ENCODE data around the gene CYGB. TPM values are rescaled to one million over a fixed set of nuclear protein-coding genes. Genes with fewer than 3 reads are reported as not detected.

CYGB gene
- total RNA-seq, 2 experiments from 2014 or later, result not detected

- no peak overlapping the region for H3K4me3 Mint-ChIP-seq
- POLR2A ChIA-PET, result no interaction called here
- H3K36me3 Mint-ChIP-seq, result no peaks in the 10 kb centered on the region
- peak overlapping the region; percentile 8 for H3K27ac Mint-ChIP-seq
- intact Hi-C loops (cut with micrococcal nuclease), result no loop called here
- no peaks in the 10 kb centered on the region for H3K9me3 Mint-ChIP-seq
- H3K27me3 Mint-ChIP-seq, result no peaks in the 10 kb centered on the region
- peaks cover 7% of the 10 kb centered on the region for H3K4me1 Mint-ChIP-seq (ENCODE audit: low read depth)
- CTCF ChIA-PET, result interaction anchor here (1.0 to 1.8 kb wide), 3 partner anchors 8 to 106 kb away, joined by 3 to 4 read pairs (median 4); no protein-coding TSS in a partner anchor
- no peak for DNase-seq
These were observed 38.7 kb upstream of the CYGB start for GRCh38 chr17:76576189-76576588.

- Mint-ChIP-seq H3K9me3 (no peaks in the 10 kb centered on the region), H3K27ac (no peak overlapping the region), H3K4me1 (ENCODE audit: low read depth) (peaks cover 7% of the 10 kb centered on the region), H3K4me3 (no peak overlapping the region), H3K36me3 (no peaks in the 10 kb centered on the region), H3K27me3 (no peaks in the 10 kb centered on the region)
- DNase-seq, result no peak
- POLR2A ChIA-PET, result interaction anchor here (1.1 kb wide), 1 partner anchor 9 kb away, joined by 3 read pairs; no protein-coding TSS in a partner anchor
- intact Hi-C loops (cut with micrococcal nuclease), result no loop called here
- CTCF ChIA-PET, result interaction anchor here (1.0 to 1.8 kb wide), 2 partner anchors 49 to 106 kb away, joined by 4 read pairs; no protein-coding TSS in a partner anchor
These were observed 38.1 kb upstream of the CYGB start for GRCh38 chr17:76575570-76575969.

DNA sequence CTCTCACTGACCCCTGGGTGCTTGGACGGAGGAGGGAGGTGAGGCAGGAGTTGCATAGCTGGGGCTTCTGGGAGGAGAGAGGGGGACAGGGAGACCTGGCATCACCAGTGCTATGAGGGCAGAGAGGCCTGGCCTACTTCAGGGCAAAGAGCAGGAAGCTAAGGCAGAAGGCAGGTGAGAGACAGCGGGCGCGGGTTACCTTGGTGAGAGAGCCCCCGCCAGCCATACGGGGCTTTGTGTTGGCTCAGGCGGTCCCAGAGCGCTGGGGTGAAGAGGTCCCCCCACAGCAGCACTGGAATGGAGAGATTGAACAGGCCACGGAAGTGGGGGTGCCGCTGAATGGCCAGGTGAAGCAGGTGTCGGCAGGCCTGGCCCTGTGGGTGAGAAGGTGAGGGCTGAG, 36.7 kb upstream of the CYGB start:
- no peak overlapping the region for H3K4me3 Mint-ChIP-seq
- ChIA-PET CTCF (no interaction called here), POLR2A (no interaction called here)
- H3K4me1 Mint-ChIP-seq (ENCODE audit: low read depth), result peaks cover 2% of the 10 kb centered on the region
- intact Hi-C loops (cut with micrococcal nuclease), result no loop called here
- H3K9me3 Mint-ChIP-seq, result no peaks in the 10 kb centered on the region
- H3K27ac Mint-ChIP-seq, result no peak overlapping the region
- no peak for DNase-seq
- no peaks in the 10 kb centered on the region for H3K36me3 Mint-ChIP-seq
- H3K27me3 Mint-ChIP-seq, result no peaks in the 10 kb centered on the region

DNA sequence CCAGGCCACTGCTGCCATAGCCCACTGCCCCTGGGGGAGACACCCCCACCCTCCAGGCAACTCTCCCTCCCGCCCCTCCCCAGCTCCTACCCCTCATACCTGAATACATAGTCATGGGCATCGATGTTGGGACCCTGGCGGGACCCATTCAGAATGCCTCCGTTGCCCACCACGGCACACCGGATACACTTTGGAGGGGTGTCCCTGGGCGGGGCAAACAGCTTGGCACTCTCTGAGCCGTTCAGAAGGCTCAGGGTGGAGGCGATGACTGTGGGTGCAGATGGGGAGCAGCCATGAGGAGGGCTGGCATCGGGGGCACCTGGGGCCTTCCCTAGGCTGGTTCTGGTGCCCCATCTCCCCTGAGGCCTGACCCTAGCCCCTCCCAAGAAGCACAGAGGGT, 35.6 kb upstream of the CYGB start:
- no peak overlapping the region for H3K27ac Mint-ChIP-seq
- POLR2A ChIA-PET, result no interaction called here
- CTCF ChIA-PET, result interaction anchor here (2.7 kb wide), 1 partner anchor 50 kb away, joined by 7 read pairs; no protein-coding TSS in a partner anchor

GRCh38 chr17:76572201-76572910, 34.8 kb upstream of the CYGB start:
- CTCF ChIA-PET, result interaction anchor here (1.0 to 2.7 kb wide), 2 partner anchors 12 to 49 kb away, joined by 3 to 7 read pairs; no protein-coding TSS in a partner anchor
- Mint-ChIP-seq H3K36me3 (peaks cover 4% of the 10 kb centered on the region), H3K4me3 (no peak overlapping the region), H3K4me1 (ENCODE audit: low read depth) (peaks cover 7% of the 10 kb centered on the region), H3K27me3 (no peaks in the 10 kb centered on the region), H3K27ac (no peak overlapping the region), H3K9me3 (no peaks in the 10 kb centered on the region)
- intact Hi-C loops (cut with micrococcal nuclease), result no loop called here
- POLR2A ChIA-PET, result no interaction called here
- no peak for DNase-seq

More for the DNA sequence above, 35.6 kb upstream of the CYGB start:
- intact Hi-C loops (cut with micrococcal nuclease), result no loop called here
- Mint-ChIP-seq H3K27me3 (no peaks in the 10 kb centered on the region), H3K4me1 (ENCODE audit: low read depth) (peaks cover 2% of the 10 kb centered on the region), H3K9me3 (no peaks in the 10 kb centered on the region), H3K4me3 (no peak overlapping the region), H3K36me3 (no peaks in the 10 kb centered on the region)
- no peak for DNase-seq

DNA sequence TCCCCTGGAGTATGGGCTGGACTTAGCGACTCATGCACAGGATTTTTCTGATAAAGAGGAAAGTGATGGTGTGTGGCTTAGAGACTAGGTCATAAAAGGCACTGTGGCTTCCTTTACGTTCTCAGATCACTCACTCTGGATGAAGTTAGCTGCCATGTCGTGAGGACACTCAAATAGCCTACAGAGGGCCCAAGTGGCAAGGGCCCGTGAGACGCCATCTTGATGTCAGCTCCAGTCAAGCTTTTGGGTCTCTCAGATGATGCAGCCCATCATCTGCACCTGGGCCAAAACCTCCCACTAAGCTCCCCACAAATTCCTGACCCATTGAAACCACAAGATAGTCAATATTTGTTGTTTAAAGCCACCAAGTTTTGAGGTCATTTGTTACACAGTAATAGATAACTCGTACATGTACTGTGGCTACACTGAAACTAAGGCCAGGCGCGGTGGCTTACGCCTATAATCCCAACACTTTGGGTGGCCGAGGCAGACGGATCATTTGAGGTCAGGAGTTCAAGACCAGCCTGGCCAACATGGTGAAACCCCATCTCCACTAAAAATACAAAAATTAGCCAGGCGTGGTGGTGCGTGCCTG, 33.5 kb upstream of the CYGB start:
- H3K9me3 Mint-ChIP-seq, result no peaks in the 10 kb centered on the region
- intact Hi-C loops (cut with micrococcal nuclease), result no loop called here
- no peak overlapping the region for H3K27ac Mint-ChIP-seq
- no peak for DNase-seq
- peaks cover 10% of the 10 kb centered on the region for H3K4me1 Mint-ChIP-seq (ENCODE audit: low read depth)
- peaks cover 12% of the 10 kb centered on the region for H3K36me3 Mint-ChIP-seq
- no peaks in the 10 kb centered on the region for H3K27me3 Mint-ChIP-seq
- ChIA-PET POLR2A (no interaction called here), CTCF (interaction anchor here (1.0 to 2.7 kb wide), 4 partner anchors 9 to 53 kb away, joined by 3 to 7 read pairs (median 6); no protein-coding TSS in a partner anchor)
- H3K4me3 Mint-ChIP-seq, result no peak overlapping the region

DNA sequence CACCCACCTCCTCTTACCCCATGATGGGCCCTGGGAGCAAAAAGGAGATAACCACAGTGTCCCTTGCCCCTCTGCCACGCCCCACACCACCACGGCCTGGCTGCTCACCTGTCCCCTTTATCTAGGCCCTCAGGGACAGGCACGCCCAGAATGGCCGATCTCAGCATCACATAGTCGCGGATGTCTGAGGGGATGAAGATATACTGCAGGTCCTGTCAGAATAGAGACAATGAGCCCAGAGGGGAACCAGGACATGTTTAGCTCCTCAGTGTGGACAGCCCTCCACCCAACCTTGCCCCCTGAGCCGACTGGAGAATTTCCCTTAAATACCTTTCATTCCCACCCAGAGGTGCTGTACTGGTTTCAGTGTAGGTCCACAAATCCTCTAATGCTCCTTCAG, 32.9 kb upstream of the CYGB start:
- Mint-ChIP-seq H3K4me1 (ENCODE audit: low read depth) (peaks cover 15% of the 10 kb centered on the region), H3K9me3 (no peaks in the 10 kb centered on the region), H3K4me3 (no peak overlapping the region), H3K27ac (no peak overlapping the region), H3K36me3 (peaks cover 17% of the 10 kb centered on the region), H3K27me3 (no peaks in the 10 kb centered on the region)
- intact Hi-C loops (cut with micrococcal nuclease), result no loop called here
- POLR2A ChIA-PET, result no interaction called here
- CTCF ChIA-PET, result interaction anchor here (1.0 to 2.7 kb wide), 4 partner anchors 8 to 54 kb away, joined by 3 to 7 read pairs (median 6); no protein-coding TSS in a partner anchor
- no peak for DNase-seq

- ChIA-PET POLR2A (no interaction called here), CTCF (interaction anchor here (0.7 kb wide), 1 partner anchor 12 kb away, joined by 4 read pairs; no protein-coding TSS in a partner anchor)
- no peak overlapping the region for H3K27ac Mint-ChIP-seq
These were observed 32.2 kb upstream of the CYGB start for GRCh38 chr17:76569607-76570279.

GRCh38 chr17:76568811-76569221, 31.3 kb upstream of the CYGB start:
- no peak for DNase-seq
- intact Hi-C loops (cut with micrococcal nuclease), result no loop called here
- Mint-ChIP-seq H3K27ac (no peak overlapping the region), H3K4me3 (no peak overlapping the region), H3K36me3 (peaks cover 29% of the 10 kb centered on the region), H3K27me3 (no peaks in the 10 kb centered on the region), H3K9me3 (no peaks in the 10 kb centered on the region), H3K4me1 (ENCODE audit: low read depth) (peaks cover 22% of the 10 kb centered on the region)
- ChIA-PET CTCF (interaction anchor here (1.2 to 3.6 kb wide), 2 partner anchors 55 to 113 kb away, joined by 6 to 22 read pairs; no protein-coding TSS in a partner anchor), POLR2A (interaction anchor here (0.7 kb wide), 1 partner anchor 26 kb away, joined by 3 read pairs; no protein-coding TSS in a partner anchor)

More at GRCh38 chr17:76569607-76570279, 32.2 kb upstream of the CYGB start:
- Mint-ChIP-seq H3K9me3 (no peaks in the 10 kb centered on the region), H3K4me3 (no peak overlapping the region), H3K36me3 (peaks cover 24% of the 10 kb centered on the region), H3K27me3 (no peaks in the 10 kb centered on the region), H3K4me1 (ENCODE audit: low read depth) (peaks cover 22% of the 10 kb centered on the region)
- DNase-seq, result no peak
- intact Hi-C loops (cut with micrococcal nuclease), result no loop called here

GRCh38 chr17:76567634-76568432, 30.3 kb upstream of the CYGB start:
- DNase-seq, result no peak
- no peaks in the 10 kb centered on the region for H3K9me3 Mint-ChIP-seq
- peaks cover 29% of the 10 kb centered on the region for H3K4me1 Mint-ChIP-seq (ENCODE audit: low read depth)
- no peak overlapping the region for H3K4me3 Mint-ChIP-seq
- no peak overlapping the region for H3K27ac Mint-ChIP-seq
- CTCF ChIA-PET, result interaction anchor here (1.1 to 3.6 kb wide), 4 partner anchors 10 to 114 kb away, joined by 3 to 22 read pairs (median 10); no protein-coding TSS in a partner anchor
- POLR2A ChIA-PET, result interaction anchor here (0.5 to 2.4 kb wide), 5 partner anchors 9 to 574 kb away, joined by 3 to 18 read pairs (median 3); no protein-coding TSS in a partner anchor
- intact Hi-C loops (cut with micrococcal nuclease), result no loop called here
- H3K36me3 Mint-ChIP-seq, result peaks cover 36% of the 10 kb centered on the region
- H3K27me3 Mint-ChIP-seq, result no peaks in the 10 kb centered on the region

- CTCF ChIA-PET, result interaction anchor here (2.5 to 3.6 kb wide), 2 partner anchors 9 to 57 kb away, joined by 15 to 22 read pairs; no protein-coding TSS in a partner anchor
- intact Hi-C loops (cut with micrococcal nuclease), result no loop called here
- peaks cover 40% of the 10 kb centered on the region for H3K36me3 Mint-ChIP-seq
- H3K4me1 Mint-ChIP-seq (ENCODE audit: low read depth), result peaks cover 35% of the 10 kb centered on the region
- POLR2A ChIA-PET, result interaction anchor here (0.5 to 2.4 kb wide), 5 partner anchors 8 to 250 kb away, joined by 3 to 18 read pairs (median 6); no protein-coding TSS in a partner anchor
- H3K9me3 Mint-ChIP-seq, result no peaks in the 10 kb centered on the region
- no peak for DNase-seq
- no peaks in the 10 kb centered on the region for H3K27me3 Mint-ChIP-seq
- no peak overlapping the region for H3K27ac Mint-ChIP-seq
- no peak overlapping the region for H3K4me3 Mint-ChIP-seq
These were observed 29.5 kb upstream of the CYGB start for GRCh38 chr17:76566988-76567431.

Measured in activated CD4-positive, alpha-beta memory T cell treated with anti-CD3 and anti-CD28 coated beads for 36 hours (primary cell).